GM12872 (cell line): ENCODE measurements around the gene SLC9A9.

ENCODE experiments used
- TF ChIP-seq, protein P1 (sequence below): IDR thresholded peaks from 3 replicates; pipeline ENCODE4 v1.5.1; 2011; ENCODE audit warnings: low read depth, mild to moderate bottlenecking, low read length, moderate library complexity; ENCODE audit not compliant: insufficient read depth

Gene SLC9A9

DNA sequence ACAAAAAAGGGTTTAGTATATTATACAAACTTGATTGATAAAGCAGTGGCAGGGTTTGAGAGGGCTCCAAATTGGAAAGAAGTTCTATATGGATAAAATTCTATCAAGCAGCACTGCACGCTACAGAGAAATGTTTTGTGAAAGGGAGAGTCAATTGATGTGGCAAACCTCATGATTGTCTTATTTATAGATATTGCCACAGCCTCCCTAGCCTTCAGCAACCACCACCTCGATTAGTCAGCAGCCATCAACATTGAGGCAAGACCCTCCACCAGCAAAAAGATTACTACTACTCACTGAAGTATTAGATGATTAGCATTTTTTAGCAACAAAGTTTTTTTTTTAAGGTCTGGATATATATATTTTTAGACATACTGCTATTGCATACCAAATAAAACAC, 432.0 kb downstream of the SLC9A9 start:
- TF ChIP-seq, protein P1, sequence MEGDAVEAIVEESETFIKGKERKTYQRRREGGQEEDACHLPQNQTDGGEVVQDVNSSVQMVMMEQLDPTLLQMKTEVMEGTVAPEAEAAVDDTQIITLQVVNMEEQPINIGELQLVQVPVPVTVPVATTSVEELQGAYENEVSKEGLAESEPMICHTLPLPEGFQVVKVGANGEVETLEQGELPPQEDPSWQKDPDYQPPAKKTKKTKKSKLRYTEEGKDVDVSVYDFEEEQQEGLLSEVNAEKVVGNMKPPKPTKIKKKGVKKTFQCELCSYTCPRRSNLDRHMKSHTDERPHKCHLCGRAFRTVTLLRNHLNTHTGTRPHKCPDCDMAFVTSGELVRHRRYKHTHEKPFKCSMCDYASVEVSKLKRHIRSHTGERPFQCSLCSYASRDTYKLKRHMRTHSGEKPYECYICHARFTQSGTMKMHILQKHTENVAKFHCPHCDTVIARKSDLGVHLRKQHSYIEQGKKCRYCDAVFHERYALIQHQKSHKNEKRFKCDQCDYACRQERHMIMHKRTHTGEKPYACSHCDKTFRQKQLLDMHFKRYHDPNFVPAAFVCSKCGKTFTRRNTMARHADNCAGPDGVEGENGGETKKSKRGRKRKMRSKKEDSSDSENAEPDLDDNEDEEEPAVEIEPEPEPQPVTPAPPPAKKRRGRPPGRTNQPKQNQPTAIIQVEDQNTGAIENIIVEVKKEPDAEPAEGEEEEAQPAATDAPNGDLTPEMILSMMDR: no peak

DNA sequence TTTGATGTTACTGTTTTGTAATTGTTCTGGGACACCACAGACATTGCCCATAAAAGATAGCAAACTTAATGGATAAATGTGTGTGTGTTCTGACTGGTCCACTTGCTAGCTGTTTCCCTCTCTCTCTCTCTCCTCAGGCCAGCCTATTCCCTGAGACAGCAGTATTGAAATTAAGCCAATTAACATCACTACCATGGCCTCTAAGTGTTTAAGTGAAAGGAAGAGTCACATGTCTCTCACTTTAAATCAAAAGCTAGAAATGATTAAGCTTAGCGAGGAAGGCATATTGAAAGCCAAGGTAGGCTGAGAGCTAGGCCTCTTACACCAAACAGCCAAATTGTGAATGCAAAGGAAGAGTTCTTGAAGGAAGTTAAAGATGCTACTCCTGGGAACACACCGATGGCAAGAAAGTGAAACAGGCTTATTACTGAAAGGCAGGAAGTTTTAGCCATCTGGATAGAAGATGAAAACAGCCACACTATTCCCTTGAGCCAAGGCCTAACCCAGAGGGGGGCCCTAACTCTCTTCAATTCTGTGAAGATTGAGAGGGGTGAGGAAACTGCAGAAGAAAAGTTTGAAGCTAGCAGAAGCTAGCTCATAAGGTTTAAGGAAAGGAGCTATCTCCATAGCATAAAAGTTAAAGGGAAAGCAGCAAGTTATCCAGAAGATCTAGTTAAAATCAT, 433.6 kb downstream of the SLC9A9 start:
- TF ChIP-seq, protein P1: no peak

DNA sequence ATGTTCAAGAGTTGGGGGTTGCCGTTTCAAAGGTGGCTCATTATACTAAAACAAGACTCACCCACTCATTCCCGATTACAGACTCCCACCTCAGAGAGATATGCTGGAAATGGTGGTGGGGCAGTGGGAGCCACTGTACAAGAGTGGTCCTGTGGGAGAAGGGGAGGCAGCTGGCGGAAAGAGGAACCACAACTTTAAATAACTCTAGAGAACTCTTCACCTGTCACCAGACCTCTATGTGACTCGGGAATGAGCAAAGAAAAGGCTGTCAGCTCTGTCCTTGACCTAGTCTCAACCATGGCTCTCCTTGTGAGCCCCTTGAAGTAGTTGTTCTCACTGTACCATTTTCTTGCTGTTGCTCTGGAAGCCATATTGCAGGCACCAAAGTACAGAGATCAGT, 434.9 kb downstream of the SLC9A9 start:
- TF ChIP-seq, protein P1: no peak

DNA sequence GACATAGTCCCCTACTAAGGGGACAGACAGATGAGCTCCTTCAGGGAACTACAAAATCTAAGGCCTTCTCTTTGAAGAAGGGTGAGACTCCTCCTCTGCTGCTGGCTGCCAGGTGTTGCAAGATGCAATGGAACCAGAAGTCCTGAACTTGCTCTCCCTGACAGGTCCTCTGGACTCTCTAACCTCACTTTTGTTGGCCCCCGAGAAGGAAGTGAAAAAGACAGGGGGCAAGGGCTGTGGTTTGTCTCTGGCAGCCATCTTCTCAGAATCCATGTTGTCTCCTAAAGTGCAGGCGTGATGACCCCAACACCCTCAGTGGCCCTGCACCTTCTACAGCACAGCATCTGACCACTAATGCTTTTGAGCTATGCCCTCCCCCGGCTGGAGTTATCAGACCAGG, 436.2 kb downstream of the SLC9A9 start:
- TF ChIP-seq, protein P1: no peak

DNA sequence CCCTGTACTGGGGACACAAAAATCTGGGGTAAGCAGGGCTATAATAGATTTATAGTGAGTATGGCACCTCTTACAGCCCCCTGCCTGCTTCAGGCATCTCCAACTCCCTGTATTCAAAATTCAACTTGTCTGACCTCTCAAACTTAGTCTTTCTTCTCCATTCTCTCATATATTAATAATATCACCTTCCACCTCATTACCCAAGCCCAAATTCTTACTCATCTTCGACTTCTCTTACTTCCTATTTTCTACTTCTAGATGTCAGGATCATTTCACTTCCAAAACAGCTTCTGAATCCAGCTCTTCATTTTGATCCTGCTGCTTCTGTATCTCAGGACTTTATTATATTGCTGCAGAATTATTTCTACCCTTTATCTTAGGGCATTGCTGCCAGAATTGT, 438.0 kb downstream of the SLC9A9 start:
- TF ChIP-seq, protein P1: no peak

DNA sequence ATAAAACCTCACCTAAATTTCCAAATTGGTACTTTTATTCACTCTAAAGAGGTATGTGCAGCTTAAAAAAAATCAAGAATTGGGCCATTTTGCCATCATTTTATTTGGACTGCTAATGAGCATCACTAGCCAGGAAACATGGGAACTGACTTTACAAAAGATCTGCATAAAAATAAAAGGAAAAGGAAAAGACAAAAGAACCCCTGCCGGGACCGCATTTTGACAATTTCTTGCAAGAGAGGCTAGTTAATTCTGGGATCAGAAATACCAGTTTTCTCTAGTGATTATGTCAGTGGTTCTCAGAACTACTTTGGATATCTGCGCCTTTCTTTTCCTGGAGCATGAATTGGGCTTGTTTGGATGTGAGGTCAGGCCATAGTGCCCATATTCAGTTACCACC, 439.5 kb downstream of the SLC9A9 start:
- TF ChIP-seq, protein P1: no peak

DNA sequence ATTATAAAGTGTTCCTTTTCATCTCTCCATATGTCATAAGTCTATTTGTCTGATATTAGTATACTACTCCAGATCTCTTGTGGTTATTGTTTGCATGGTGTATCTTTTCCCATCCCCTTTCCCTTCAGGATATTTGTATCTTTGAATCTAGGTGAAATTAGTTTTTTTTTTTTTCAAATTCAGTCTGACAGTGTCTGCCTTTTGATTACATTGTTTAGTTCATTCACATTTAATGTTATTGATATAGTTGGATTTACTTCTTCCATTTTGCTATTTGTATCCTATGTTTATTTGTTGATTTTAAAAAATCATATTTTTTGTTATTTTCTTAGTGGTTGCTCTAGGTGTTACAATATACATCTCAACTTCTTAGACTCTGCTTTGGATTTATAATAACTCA, 445.7 kb downstream of the SLC9A9 start:
- TF ChIP-seq, protein P1: no peak
